ENCODE results near the gene ASCC1.

ASCC1 gene

GRCh38 chr10:72056932-72057751 lies 158.9 kb downstream of the ASCC1 start:
- Mint-ChIP-seq H3K4me3 (no peak overlapping the region), H3K27ac (peak overlapping the region; percentile 5), H3K4me1 (ENCODE audit: low read depth) (peaks cover 27% of the 10 kb centered on the region), H3K9me3 (no peaks in the 10 kb centered on the region), H3K36me3 (ENCODE audit: low read depth) (peaks cover 18% of the 10 kb centered on the region), H3K27me3 (no peaks in the 10 kb centered on the region)
- no peak for DNase-seq

- Mint-ChIP-seq H3K36me3 (ENCODE audit: low read depth) (peaks cover 9% of the 10 kb centered on the region), H3K4me1 (ENCODE audit: low read depth) (peaks cover 25% of the 10 kb centered on the region), H3K9me3 (no peaks in the 10 kb centered on the region), H3K27ac (no peak overlapping the region), H3K27me3 (no peaks in the 10 kb centered on the region), H3K4me3 (no peak overlapping the region)
- DNase-seq = no peak
Observed at GRCh38 chr10:72056113-72056512, 160.0 kb downstream of the ASCC1 start.

GRCh38 chr10:72053690-72054089 lies 162.4 kb downstream of the ASCC1 start:
- Mint-ChIP-seq H3K4me1 (ENCODE audit: low read depth) (peaks cover 9% of the 10 kb centered on the region), H3K36me3 (ENCODE audit: low read depth) (no peaks in the 10 kb centered on the region), H3K27ac (no peak overlapping the region), H3K9me3 (no peaks in the 10 kb centered on the region), H3K4me3 (no peak overlapping the region), H3K27me3 (no peaks in the 10 kb centered on the region)
- DNase-seq = no peak

- no peak overlapping the region for H3K27ac Mint-ChIP-seq
- H3K9me3 Mint-ChIP-seq = no peaks in the 10 kb centered on the region
- DNase-seq = no peak
- H3K27me3 Mint-ChIP-seq = no peaks in the 10 kb centered on the region
- no peaks in the 10 kb centered on the region for H3K36me3 Mint-ChIP-seq (ENCODE audit: low read depth)
- no peak overlapping the region for H3K4me3 Mint-ChIP-seq
- peaks cover 9% of the 10 kb centered on the region for H3K4me1 Mint-ChIP-seq (ENCODE audit: low read depth)
Observed at GRCh38 chr10:72050873-72051272, 165.2 kb downstream of the ASCC1 start.

GRCh38 chr10:72049969-72050781 lies 165.9 kb downstream of the ASCC1 start:
- Mint-ChIP-seq H3K4me1 (ENCODE audit: low read depth) (peaks cover 9% of the 10 kb centered on the region), H3K36me3 (ENCODE audit: low read depth) (no peaks in the 10 kb centered on the region), H3K27me3 (no peaks in the 10 kb centered on the region), H3K4me3 (no peak overlapping the region), H3K9me3 (no peaks in the 10 kb centered on the region), H3K27ac (no peak overlapping the region)
- DNase-seq = no peak

- Mint-ChIP-seq H3K27ac (no peak overlapping the region), H3K4me3 (no peak overlapping the region), H3K36me3 (ENCODE audit: low read depth) (no peaks in the 10 kb centered on the region), H3K9me3 (no peaks in the 10 kb centered on the region), H3K4me1 (ENCODE audit: low read depth) (peaks cover 9% of the 10 kb centered on the region), H3K27me3 (no peaks in the 10 kb centered on the region)
- DNase-seq = no peak
Observed at GRCh38 chr10:72049472-72049871, 166.6 kb downstream of the ASCC1 start.

GRCh38 chr10:72048450-72049124 lies 167.5 kb downstream of the ASCC1 start:
- Mint-ChIP-seq H3K4me1 (ENCODE audit: low read depth) (peaks cover 10% of the 10 kb centered on the region), H3K36me3 (ENCODE audit: low read depth) (no peaks in the 10 kb centered on the region), H3K27ac (peak overlapping the region; percentile 45), H3K9me3 (no peaks in the 10 kb centered on the region), H3K27me3 (no peaks in the 10 kb centered on the region), H3K4me3 (no peak overlapping the region)
- peak; percentile 96 for DNase-seq
